KMS-11 (cell line): ENCODE results near the gene SLC26A6.

Experiments
- H2AFZ ChIP-seq: fragments of 200-600 bp; sonication (generic); 2 replicates; pipeline ENCODE4 v1.6.1; 2016; ENCODE audit warnings: antibody characterized with exemption, mixed run types, low read depth
- H3K27ac ChIP-seq: fragments of 200-600 bp; sonication (generic); 2 replicates; pipeline ENCODE4 v1.6.1; 2016; ENCODE audit warnings: mild to moderate bottlenecking, mixed run types
- H3K27me3 ChIP-seq: fragments of 200-600 bp; sonication (generic); 2 replicates; pipeline ENCODE4 v1.6.1; 2017; ENCODE audit warnings: mild to moderate bottlenecking, low read depth, mixed run types, moderate library complexity; ENCODE audit not compliant: insufficient read depth
- H3K36me3 ChIP-seq: fragments of 200-600 bp; sonication (generic); 2 replicates; pipeline ENCODE4 v1.6.1; 2017; ENCODE audit warnings: mild to moderate bottlenecking, mixed run types; ENCODE audit not compliant: insufficient read depth
- H3K4me1 ChIP-seq: fragments of 200-600 bp; sonication (generic); 2 replicates; pipeline ENCODE4 v1.6.1; 2016; ENCODE audit warnings: mild to moderate bottlenecking, low read depth, mixed run types; ENCODE audit not compliant: poor library complexity, severe bottlenecking
- H3K4me2 ChIP-seq: fragments of 200-600 bp; sonication (generic); 2 replicates; pipeline ENCODE4 v1.7.0; 2016; ENCODE audit warnings: mild to moderate bottlenecking, mixed run types
- H3K4me3 ChIP-seq: fragments of 200-600 bp; sonication (generic); IDR thresholded peaks from 2 replicates; pipeline ENCODE4 v1.6.1; 2017; ENCODE audit warnings: low read depth, low read length, mixed read lengths; ENCODE audit not compliant: insufficient read depth
- H3K79me2 ChIP-seq: fragments of 200-600 bp; sonication (generic); 2 replicates; pipeline ENCODE4 v1.6.1; 2016; ENCODE audit warnings: low read depth, mixed run types; ENCODE audit not compliant: insufficient read depth
- H3K9ac ChIP-seq: fragments of 200-600 bp; sonication (generic); 2 replicates; pipeline ENCODE4 v1.6.1; 2016; ENCODE audit warnings: mild to moderate bottlenecking, mixed run types
- H4K20me1 ChIP-seq: fragments of 200-600 bp; sonication (generic); 2 replicates; pipeline ENCODE4 v1.6.1; 2016; ENCODE audit warnings: mild to moderate bottlenecking, mixed run types; ENCODE audit not compliant: insufficient read depth
- CTCF ChIP-seq: fragments of 200-600 bp; sonication (generic); conservative IDR thresholded peaks from 2 replicates; pipeline ENCODE4 v1.6.1; 2017; ENCODE audit warnings: low read depth, mild to moderate bottlenecking, antibody characterized with exemption, low read length, moderate library complexity, mixed read lengths

SLC26A6 gene

DNA sequence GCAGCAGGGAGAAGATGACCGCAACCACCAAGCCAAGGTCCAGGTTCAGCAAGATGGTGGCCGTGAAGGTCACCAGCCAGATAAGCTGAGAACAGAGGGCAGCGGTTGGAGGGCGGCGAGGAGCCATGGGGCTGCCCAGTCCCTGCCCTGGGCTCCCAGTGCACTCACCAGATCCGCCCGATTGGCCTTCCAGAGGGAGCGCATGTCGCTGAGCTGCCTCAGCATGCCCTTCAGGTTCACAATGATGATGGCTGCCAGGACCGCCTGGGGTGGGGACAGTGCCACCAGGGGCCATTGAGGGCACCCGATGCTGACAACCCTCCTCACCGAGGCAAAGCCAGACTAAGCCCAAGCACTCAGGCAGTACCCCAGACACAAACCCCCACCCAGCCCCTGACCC lies 5.4 kb downstream of the SLC26A6 start:
- H3K27me3 ChIP-seq: no peaks in the 10 kb centered on the region
- no peak overlapping the region for H3K9ac ChIP-seq
- H3K4me3 ChIP-seq: no peak overlapping the region
- H4K20me1 ChIP-seq: no peaks in the 10 kb centered on the region
- no peak overlapping the region for H3K4me2 ChIP-seq
- no peak overlapping the region for H3K27ac ChIP-seq
- no peak overlapping the region for H2AFZ ChIP-seq
- no peak for TF ChIP-seq CTCF
- no peaks in the 10 kb centered on the region for H3K4me1 ChIP-seq
- no peaks in the 10 kb centered on the region for H3K79me2 ChIP-seq
- H3K36me3 ChIP-seq: no peaks in the 10 kb centered on the region

- no peak for TF ChIP-seq CTCF
- Histone ChIP-seq H3K9ac (no peak overlapping the region), H3K27ac (no peak overlapping the region), H3K4me2 (no peak overlapping the region), H3K4me1 (no peaks in the 10 kb centered on the region), H3K36me3 (no peaks in the 10 kb centered on the region), H4K20me1 (no peaks in the 10 kb centered on the region), H2AFZ (no peak overlapping the region), H3K79me2 (no peaks in the 10 kb centered on the region), H3K27me3 (no peaks in the 10 kb centered on the region), H3K4me3 (no peak overlapping the region)
Observed at GRCh38 chr3:48628277-48629017, 6.8 kb downstream of the SLC26A6 start.

DNA sequence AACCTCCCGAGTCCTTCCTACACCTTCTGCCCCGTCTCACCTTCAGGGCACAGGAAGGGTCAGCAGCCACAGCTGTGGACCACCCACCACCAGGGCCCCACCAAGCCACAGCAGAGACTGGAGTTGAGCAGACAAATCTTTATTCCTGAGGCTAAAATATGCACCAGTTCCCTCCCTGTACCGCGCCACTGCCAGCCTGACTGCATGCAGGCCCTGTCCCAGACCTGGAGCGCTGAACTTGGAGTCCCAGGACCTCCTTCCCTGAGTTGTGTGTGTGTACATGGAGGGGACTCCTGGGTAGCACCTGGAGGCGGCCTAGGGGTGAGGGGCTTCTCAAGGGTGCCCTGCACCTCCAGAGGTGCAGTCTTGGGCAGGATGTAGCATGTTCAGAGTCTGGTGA lies 9.7 kb downstream of the SLC26A6 start:
- no peaks in the 10 kb centered on the region for H3K36me3 ChIP-seq
- no peak overlapping the region for H3K4me2 ChIP-seq
- no peak overlapping the region for H3K4me3 ChIP-seq
- no peak for TF ChIP-seq CTCF
- H4K20me1 ChIP-seq: no peaks in the 10 kb centered on the region
- H3K4me1 ChIP-seq: no peaks in the 10 kb centered on the region
- H3K27me3 ChIP-seq: no peaks in the 10 kb centered on the region
- H3K9ac ChIP-seq: no peak overlapping the region
- H3K79me2 ChIP-seq: no peaks in the 10 kb centered on the region
- H2AFZ ChIP-seq: no peak overlapping the region
- no peak overlapping the region for H3K27ac ChIP-seq

- no peak overlapping the region for H3K9ac ChIP-seq
- no peak overlapping the region for H3K4me3 ChIP-seq
- H3K27me3 ChIP-seq: no peaks in the 10 kb centered on the region
- no peaks in the 10 kb centered on the region for H3K36me3 ChIP-seq
- H3K4me2 ChIP-seq: no peak overlapping the region
- no peak overlapping the region for H3K27ac ChIP-seq
- H3K79me2 ChIP-seq: no peaks in the 10 kb centered on the region
- no peak overlapping the region for H2AFZ ChIP-seq
- no peaks in the 10 kb centered on the region for H4K20me1 ChIP-seq
- TF ChIP-seq CTCF: no peak
- no peaks in the 10 kb centered on the region for H3K4me1 ChIP-seq
Observed at GRCh38 chr3:48624767-48625166, 10.5 kb downstream of the SLC26A6 start.
